ENCODE results near the gene IDH3G. TPM values are rescaled to one million over a fixed set of nuclear protein-coding genes. Genes with fewer than 3 reads are reported as not detected.

The IDH3G gene
- 78.7 TPM for total RNA-seq
- long read RNA-seq, partial matches to known transcripts, result 6 of 69 reads
- long read RNA-seq, other reads (novel, unspliced or antisense), result 63 of 69 reads

DNA sequence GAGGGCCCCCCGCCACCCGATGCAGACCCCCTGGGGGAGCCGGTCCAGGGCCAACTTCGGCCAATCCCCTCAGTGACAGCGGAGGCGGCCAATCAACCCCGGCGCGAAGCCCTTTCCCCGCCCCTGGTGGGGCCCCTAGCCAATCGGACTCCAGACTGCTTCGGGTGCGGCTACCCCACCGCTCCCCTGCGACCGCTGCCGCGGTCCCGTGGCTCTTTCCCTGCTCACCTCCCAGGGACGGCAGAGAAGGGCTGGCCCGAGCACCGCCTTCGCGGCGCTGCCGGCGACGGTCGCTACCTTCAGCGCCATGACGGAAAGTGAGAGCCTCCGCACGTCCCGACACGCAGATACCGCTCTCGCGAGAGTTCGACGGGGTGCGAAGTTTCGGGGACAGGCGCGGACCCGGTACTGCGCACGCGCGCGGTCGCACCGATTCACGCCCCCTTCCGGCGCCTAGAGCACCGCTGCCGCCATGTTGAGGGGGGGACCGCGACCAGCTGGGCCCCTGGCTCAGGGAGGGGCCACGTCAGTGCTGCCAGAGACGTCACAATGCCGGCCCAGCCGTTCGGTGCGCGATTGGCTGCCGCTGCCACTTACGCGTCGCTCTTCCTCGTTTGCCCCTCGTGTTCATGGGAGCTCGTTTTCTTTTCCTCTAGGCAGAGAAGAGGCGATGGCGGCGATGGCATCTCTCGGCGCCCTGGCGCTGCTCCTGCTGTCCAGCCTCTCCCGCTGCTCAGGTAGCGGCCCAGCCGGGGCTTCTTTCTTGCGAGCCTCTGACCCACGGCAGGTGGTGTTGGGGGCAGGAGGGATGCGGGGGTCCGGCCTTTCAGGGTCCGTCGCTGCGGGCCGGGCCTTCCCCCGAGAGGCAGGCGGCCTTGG, at the start of gene IDH3G, which contains the start of gene SSR4:
Gene IDH3G, minus strand, starts transcription at position 358 of the 879 bp plus-strand sequence. Its CDS starts 49 bp downstream, at position 309.
Gene SSR4, plus strand, starts transcription at position 651 of the 879 bp plus-strand sequence. Its CDS starts 20 bp downstream, at position 671.
- ATAC-seq, result peak; percentile 96
- peak; percentile 97 for DNase-seq (ENCODE audit: missing footprints)
- intact Hi-C loops (cut with DNase I), result loop anchor here (1.0 kb wide), 1 partner anchor 134 kb away; no protein-coding TSS in a partner anchor

DNA sequence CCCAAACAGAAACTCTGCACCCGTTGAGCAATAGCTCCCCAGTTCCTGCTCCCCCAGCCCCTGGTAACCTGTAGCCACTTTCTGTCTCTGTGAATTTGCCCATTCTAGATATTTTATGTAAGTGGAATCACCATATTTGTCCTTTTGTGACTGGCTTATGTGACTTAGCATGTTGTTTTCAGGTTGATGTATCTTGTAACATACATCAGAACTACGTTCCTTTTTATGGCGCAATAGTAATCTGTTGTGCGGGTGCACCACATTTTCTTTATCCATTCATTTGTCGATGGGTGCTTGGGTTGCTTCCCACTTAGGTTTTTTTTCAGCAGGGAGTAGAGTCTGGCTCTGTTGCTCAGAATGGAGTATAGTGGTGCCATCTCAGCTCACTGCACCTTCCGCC, 42.7 kb upstream of the IDH3G start:
- intact Hi-C loops (cut with DNase I), result no loop called here
- DNase-seq (ENCODE audit: missing footprints) (no peak), ATAC-seq (no peak)

DNA sequence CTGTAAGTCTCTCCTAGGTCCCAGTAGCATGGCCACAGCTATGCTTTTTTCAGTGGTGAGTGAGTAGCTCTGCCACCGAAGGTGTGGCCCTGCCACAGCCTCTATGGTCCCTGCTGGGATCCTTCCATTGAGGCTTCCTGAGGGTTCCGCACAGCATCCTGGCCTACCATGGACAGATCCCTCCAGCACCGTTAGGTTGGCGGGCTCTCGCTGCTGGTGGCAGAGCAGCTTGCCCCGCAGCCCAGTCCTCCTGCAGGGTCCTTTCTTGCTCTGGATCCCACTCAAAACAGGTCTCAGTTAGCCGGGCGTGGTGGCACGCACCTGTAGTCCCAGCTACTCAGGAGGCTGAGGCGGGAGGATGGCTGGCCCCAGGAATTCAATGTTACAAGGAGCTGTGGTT, 38.6 kb upstream of the IDH3G start:
- intact Hi-C loops (cut with DNase I), result no loop called here
- no peak for ATAC-seq

DNA sequence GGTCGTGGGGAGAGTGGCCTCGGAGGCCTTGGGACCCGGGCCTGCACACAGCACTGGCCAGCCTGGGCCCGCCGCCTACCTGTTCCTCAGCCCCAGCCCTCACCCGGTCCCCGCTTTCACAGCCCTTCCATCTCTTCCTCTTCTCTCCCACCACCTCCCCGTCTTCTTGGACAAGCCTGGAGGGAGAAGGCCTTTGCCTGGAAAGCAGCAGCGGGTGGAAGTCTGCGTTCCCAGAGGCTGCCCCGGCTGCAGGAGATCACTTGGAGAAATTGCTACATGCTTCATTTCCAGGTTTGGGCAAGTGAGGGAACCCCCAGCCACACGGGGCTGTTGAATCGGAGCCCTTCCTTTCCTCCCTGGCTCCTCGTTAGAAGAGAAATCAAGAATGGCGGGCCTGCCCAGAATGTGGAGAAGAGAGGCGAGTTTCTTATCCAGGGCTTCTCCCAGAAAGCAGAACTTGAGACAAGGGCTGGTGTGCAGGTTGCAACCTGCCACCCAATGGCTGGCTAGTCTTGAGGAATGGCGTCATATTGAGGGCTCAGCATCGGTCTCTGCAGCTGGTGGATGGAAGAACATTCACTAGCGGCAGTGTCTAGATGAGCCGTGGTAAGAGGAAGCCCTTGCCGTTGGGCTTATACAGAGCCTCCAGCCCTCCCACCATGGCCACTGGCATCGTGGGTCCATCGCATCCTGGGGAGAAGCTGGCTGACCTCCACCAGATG, 37.4 kb upstream of the IDH3G start:
- ATAC-seq (no peak), DNase-seq (ENCODE audit: missing footprints) (no peak)
- intact Hi-C loops (cut with DNase I), result no loop called here

More for the DNA sequence above, 38.6 kb upstream of the IDH3G start:
- DNase-seq (ENCODE audit: missing footprints), result no peak

DNA sequence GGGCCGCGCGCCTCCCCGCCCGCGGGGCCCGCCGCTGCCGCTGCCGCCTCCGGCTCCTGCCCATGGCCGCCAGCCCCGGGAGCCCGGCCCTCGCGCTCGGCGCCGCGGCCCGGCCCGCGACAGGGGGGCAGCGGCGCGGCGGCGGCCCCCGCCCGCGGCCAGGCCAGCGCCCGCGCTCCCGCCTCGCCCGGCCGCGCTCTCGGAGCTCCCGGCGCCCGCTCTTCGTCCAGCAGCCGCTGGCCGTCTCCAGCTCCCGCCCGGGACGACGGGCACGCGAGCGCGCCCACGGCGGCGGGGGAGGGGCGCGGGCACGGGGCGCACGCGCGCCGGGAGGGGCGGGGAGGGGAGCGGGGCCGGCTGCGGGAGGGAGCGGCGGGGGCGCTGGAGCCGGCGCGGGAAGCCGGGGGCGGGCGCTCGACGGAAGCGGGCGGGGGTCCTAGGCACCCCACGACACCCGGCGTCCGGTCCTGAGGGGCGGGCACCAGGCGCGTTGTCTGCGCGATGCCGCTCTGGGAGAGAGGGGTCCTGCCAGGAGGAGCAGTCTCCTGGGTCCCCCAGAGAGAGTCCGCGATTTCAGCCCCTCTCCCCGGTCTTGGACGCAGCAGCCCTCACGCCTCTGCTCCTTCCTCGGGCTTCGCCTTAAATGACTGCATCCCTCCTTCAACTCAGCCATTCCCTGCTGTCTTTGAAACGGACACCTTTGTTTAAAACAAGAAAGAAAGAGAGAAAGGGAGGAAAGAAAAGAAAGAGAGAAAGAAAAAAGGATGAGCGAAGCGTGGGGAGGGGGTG, 36.7 kb upstream of the IDH3G start:
- no peak for DNase-seq (ENCODE audit: missing footprints)
- intact Hi-C loops (cut with DNase I), result no loop called here
- no peak for ATAC-seq

DNA sequence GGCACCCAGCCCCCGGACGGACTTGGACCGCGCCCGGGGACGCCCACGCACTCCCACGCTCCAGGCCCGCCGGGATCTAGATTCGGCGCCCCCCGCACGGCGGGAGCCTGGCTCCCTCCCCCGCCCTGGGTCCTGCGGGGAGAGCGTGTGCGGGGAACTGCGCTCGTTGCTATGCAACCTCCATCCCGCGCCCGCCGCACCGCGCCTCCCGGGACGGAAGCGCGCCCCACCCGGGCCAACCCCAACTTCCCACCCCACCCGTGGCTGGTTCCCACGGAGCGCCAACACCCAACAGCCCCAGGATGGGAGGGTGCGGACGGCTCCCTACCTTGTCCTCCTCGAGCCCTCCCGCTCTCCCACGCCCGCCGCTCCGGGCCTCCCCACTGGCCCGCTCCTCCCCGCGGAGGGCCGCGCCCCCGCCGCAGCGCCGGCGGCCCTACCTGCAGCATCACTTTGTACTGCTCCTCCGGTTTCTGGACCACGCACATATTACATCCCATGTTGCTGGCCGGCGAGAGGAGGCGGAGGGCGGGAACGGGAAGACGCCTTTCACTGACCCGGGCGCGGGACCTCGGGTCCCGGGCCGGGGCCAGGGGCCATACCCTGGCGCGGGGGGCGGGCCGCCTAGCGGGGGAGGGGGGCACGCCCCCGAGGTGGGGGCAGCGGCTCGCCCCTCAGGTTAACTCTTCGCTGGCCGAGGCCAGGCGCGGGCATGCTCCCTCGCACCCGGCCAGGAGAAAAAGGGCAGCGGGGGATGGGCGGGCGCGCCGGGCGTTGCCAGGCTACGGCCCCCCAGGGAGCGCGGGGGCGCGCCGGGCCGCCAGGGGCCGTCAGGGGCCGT, 35.8 kb upstream of the IDH3G start, which contains the start of gene PDZD4:
Gene PDZD4, minus strand, starts transcription at position 746 of the 841 bp plus-strand sequence. Its CDS starts 246 bp downstream, at position 500.
- ATAC-seq (peak; percentile 28), DNase-seq (ENCODE audit: missing footprints) (no peak)
- intact Hi-C loops (cut with DNase I), result no loop called here

DNA sequence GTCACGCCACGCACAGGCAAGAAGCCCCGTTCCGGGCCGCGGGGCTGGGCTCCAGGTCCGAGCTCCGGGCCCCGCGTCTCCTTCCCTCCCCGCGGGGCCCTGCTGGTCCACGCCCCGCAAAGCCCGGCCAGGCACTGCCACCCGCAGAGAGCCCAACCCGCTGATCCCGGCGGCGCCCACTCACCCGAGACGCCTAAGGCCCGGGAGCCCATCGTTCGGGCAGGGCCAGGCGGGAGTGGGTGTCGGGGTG, 35.3 kb upstream of the IDH3G start:
- no peak for ATAC-seq
- intact Hi-C loops (cut with DNase I), result no loop called here

DNA sequence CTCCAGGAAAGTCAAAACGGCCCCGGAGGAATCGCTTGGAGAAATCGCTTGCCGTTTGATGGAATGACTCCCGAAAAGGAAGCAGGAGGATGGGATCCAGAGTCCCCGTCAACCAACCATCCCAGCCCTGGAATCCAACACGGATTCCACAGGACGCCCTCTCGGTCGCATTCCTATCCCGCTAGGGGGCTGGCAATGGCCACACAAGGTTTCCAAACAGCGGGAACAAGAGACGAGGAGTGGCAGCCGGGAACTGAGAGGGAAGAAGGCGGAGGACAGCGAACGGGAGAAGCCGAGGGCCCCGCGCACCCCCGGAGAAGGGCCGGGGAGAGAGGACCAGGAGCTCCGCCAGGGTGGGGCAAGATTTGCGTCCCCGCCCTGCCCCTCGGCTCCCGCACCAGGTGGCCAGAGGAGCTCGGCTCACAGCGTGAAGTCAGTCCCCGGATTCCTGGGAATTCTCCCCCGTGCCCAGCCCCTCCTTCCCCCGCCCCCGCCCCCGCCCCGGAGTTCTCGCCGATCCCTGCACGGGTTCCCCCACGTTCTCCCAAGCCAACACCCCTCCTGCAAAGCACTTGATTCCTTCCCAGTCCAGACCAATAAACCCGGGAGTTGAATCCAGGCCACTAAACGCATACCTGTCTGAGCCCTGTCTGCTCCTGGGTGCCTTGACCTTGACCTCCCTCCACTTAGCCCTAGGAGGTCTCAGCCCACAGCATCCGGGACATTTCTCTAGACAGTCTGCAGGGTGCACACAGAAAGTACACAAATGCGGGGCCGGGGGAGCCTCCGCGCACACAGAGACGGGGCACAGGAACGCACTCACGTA, 34.8 kb upstream of the IDH3G start:
- no peak for DNase-seq (ENCODE audit: missing footprints)
- intact Hi-C loops (cut with DNase I), result no loop called here
- no peak for ATAC-seq

More for the DNA sequence above, 35.3 kb upstream of the IDH3G start:
- DNase-seq (ENCODE audit: missing footprints), result no peak

DNA sequence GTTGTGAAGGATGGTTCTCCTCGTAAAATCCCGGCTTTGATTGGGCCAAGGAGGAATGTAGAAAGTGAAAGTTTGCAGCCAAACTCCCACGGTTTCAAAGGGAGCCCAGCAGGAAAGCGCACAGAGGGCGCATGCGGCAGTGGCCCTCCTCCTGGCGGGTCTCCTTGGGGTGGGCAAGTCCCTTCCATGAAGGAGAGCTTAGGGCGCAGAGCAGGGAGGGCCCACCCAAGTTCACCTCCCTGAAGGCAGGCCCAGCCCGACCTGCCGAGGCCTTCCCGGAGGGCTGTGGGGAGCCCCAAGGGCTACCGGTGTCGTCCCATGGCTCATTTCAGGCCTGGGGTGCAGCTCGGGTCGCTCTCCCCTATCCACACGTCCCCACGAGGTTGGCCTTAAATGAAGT, 34.1 kb upstream of the IDH3G start:
- intact Hi-C loops (cut with DNase I), result no loop called here
- DNase-seq (ENCODE audit: missing footprints) (no peak), ATAC-seq (no peak)

DNA sequence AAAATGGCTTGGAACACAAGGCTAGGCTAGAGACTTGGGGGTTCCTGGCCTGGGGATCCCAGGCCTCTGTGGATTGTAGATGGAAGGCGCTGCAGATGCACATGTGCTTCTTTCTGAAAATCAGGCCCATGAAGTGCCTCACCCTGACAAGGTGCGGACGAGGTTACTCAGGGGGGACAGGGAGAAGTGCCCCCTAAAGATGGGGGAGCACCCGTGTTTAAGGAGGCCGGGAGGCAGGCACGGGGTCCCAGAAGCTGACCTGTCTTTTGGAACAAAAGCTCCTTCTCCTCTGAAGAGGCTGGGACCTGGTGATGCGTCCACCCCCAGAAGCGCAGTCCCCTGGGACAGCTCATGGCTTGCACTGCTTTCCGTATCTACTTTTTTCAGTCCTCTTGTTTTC, 33.7 kb upstream of the IDH3G start:
- DNase-seq (ENCODE audit: missing footprints), result no peak
- intact Hi-C loops (cut with DNase I), result no loop called here

DNA sequence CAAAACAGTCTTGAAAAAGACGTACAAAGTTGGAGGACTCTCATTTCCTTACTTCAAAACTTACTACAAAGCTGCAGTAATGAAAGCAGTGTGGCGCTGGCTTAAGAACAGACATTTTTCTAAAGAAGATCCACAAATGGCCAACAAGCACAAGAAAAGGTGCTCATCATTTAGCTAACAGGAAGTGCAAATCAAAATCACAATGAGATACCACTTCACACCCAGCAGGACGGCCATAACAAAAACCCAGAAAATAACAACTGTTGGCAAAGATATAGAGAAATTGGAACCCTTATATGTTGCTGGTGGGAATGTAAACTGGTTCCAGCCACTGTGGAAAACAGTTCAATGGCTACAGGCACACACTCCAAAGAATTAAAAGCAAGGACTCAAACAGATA, 32.8 kb upstream of the IDH3G start:
- intact Hi-C loops (cut with DNase I), result no loop called here
- DNase-seq (ENCODE audit: missing footprints) (no peak), ATAC-seq (no peak)

More for the DNA sequence above, 33.7 kb upstream of the IDH3G start:
- no peak for ATAC-seq

DNA sequence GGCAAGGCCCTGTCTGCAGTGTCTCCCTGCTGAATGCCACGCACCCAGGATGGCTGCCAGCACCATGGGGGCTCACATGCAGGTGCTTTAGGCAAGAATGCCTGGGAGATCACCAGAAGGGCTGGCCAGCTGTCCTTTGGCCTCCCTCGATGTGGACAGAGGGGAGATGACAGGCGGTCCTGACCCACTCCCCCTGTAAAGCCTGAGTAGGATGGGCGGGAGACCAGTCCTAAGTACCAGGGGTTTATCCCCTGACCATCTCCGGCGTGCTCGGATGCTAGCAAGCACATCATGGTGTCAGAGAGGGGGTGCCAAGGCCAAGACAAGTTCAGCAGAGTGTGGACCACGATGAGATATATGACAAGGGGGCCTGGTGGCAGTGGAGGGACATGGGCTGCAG, 30.9 kb upstream of the IDH3G start:
- ATAC-seq (no peak), DNase-seq (ENCODE audit: missing footprints) (no peak)
- intact Hi-C loops (cut with DNase I), result no loop called here

DNA sequence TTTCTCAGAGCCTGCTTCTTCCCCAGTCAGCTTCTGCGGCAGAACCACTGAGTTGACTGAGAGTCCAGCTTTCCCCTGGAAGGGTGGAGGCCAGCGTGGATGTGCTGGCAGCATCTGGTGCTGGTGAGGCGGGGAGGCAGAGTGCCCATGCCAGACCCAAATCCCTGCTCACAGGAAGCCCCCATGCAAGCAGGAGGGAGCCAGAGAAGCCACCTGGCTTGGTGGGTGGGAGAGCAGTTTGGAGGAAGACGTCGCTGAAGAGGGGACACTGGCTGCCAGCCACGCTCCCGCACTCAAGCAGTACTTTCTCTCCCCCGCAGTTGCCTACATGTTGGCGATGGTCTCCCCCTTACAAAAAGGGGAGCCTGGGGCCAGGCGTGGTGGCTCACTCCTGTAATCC, 30.2 kb upstream of the IDH3G start:
- intact Hi-C loops (cut with DNase I), result no loop called here
- ATAC-seq (no peak), DNase-seq (ENCODE audit: missing footprints) (no peak)

DNA sequence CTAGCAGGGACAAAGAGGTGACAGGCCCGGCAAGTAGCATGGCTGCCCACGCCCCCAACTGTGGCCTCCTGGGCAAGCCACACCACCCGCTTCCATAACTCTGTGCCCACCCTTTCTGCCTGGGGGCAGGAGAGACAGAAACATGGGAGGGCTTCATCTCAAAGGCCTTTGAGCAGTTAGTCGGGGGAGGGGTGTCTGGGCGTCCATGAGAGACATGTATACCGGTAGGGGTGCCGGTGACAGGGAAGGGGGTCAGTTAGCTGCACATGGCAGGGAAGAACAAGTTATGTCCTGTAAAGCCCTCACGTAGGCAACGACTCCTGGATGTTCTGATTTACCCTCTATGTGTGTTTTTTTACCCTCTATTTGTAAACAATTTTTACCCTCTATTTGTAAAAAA, 26.9 kb upstream of the IDH3G start:
- intact Hi-C loops (cut with DNase I), result no loop called here
- ATAC-seq, result no peak
- DNase-seq (ENCODE audit: missing footprints), result no peak

DNA sequence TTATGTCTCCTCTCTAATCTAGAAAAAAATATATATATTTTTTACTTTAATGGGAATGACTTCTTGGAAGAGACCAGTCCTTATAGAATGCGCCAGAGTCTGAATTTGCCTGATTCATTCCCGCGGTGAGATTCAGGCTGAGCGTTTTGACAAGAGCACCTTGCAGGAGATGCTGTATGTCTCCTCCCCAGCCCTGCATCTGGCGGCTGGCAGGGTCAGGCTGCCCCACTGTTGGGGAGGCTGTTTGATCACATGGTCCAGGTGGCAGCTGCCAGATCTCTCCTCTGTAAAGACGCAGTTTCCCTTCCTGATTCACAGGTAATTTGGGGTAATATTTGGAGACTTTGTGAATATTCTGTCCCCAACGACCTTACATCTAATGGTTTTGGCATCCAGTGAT, 26.4 kb upstream of the IDH3G start:
- ATAC-seq, result no peak
- intact Hi-C loops (cut with DNase I), result no loop called here

DNA sequence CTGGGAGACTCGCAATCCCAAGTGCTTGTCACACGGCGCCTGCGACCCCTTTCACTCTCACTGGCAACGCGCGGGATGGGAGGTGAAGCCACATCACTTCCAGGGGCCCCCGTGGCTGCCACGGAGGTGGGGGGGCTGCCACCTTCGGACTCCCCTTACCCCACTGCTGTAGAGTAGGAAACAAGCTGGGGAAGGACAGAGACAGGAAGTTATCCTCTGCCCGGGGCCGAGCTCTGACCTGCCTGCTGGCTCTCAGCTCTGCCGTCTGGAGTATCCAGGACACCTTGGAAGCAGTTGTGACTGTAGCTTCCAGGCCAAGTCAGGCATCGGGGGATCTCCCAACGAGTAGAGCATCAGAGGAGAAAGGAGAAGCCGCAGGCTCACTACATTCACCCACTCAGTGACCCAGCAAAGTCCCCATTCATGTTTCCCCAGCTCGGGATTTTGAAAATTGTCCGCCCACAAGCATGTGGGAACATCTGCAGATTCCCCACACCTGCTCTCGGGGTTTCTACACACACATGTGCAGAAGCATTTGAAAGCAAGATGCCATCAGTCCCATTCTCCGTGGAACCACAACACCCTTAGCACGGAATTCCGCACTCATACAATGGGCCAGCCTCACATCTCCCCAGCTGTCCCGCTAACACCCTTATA, 25.3 kb upstream of the IDH3G start:
- ATAC-seq (no peak), DNase-seq (ENCODE audit: missing footprints) (no peak)
- intact Hi-C loops (cut with DNase I), result no loop called here

More for the DNA sequence above, 26.4 kb upstream of the IDH3G start:
- DNase-seq (ENCODE audit: missing footprints), result no peak
